BE2C (cell line): ENCODE results near the gene C8A.

Source experiments
- DNase-seq: peaks from one replicate; pipeline ENCODE4 v3.0.0-alpha.2; 2020
- H3K27me3 ChIP-seq: fragments of 250-450 bp; sonication (Bioruptor Pico); 2 replicates; pipeline ENCODE4 v1.5.1; 2020; ENCODE audit warnings: mild to moderate bottlenecking
- H3K36me3 ChIP-seq: fragments of 250-450 bp; sonication (Bioruptor Pico); 2 replicates; pipeline ENCODE4 v1.5.1; 2020; ENCODE audit warnings: mild to moderate bottlenecking
- H3K4me1 ChIP-seq: fragments of 250-450 bp; sonication (Bioruptor Pico); 2 replicates; pipeline ENCODE4 v1.5.1; 2020
- H3K4me3 ChIP-seq: 2 replicates; pipeline ENCODE4 v1.5.1; 2011; ENCODE audit warnings: low read depth, low read length
- H3K9me3 ChIP-seq: fragments of 250-450 bp; sonication (Bioruptor Pico); 2 replicates; pipeline ENCODE4 v1.5.1; 2020
- TF ChIP-seq, protein P1 (sequence below): IDR thresholded peaks from 2 replicates; pipeline ENCODE4 v1.5.1; 2012; ENCODE audit warnings: mild to moderate bottlenecking, low read depth, low read length

C8A gene

DNA sequence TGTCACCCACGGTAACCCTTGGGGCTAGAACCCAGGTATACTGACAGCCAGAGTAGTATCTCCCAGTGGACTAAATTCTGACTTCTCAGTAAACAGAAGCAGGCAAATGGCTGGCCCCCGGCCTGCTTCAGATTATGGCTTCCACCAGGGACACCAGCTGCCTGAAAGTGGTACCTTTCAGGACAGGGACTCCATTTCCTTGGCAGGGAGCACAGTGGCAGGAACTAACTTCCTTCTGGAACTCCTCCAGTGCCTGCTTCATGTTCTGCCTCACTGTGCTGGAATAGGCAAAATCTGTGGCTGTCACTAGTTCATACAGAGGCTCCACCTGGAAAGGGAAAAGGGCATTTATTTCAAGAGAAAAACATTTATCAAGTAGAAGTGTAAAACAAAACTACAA lies 78.6 kb downstream of the C8A start:
- H3K36me3 ChIP-seq, result no peaks in the 10 kb centered on the region
- no peak for DNase-seq
- TF ChIP-seq, protein P1, sequence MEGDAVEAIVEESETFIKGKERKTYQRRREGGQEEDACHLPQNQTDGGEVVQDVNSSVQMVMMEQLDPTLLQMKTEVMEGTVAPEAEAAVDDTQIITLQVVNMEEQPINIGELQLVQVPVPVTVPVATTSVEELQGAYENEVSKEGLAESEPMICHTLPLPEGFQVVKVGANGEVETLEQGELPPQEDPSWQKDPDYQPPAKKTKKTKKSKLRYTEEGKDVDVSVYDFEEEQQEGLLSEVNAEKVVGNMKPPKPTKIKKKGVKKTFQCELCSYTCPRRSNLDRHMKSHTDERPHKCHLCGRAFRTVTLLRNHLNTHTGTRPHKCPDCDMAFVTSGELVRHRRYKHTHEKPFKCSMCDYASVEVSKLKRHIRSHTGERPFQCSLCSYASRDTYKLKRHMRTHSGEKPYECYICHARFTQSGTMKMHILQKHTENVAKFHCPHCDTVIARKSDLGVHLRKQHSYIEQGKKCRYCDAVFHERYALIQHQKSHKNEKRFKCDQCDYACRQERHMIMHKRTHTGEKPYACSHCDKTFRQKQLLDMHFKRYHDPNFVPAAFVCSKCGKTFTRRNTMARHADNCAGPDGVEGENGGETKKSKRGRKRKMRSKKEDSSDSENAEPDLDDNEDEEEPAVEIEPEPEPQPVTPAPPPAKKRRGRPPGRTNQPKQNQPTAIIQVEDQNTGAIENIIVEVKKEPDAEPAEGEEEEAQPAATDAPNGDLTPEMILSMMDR, result no peak
- H3K4me3 ChIP-seq, result no peak overlapping the region
- no peaks in the 10 kb centered on the region for H3K4me1 ChIP-seq
- no peaks in the 10 kb centered on the region for H3K27me3 ChIP-seq
- H3K9me3 ChIP-seq, result no peaks in the 10 kb centered on the region

DNA sequence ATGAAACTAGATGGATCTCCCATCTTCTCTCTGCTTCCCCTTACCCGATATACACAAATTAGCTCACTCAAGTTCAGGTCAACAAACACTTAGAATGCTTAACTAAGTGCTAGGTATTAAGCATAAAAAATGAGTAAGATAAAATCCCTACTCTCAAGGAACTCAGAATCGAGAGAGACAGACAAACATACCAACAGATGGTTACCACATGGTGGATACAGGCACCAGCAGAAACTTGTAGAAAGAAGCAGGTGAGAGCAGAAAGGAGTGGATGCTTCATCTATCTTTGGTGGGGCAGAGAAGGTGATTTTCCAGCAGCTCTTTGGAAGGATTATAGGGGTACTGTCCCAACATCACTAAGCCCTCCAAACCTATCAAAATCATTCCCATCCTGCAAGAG lies 79.0 kb downstream of the C8A start:
- TF ChIP-seq, protein P1, result no peak
- H3K27me3 ChIP-seq, result no peaks in the 10 kb centered on the region
- no peaks in the 10 kb centered on the region for H3K9me3 ChIP-seq
- no peak overlapping the region for H3K4me3 ChIP-seq
- no peaks in the 10 kb centered on the region for H3K36me3 ChIP-seq
- no peak for DNase-seq
- no peaks in the 10 kb centered on the region for H3K4me1 ChIP-seq

DNA sequence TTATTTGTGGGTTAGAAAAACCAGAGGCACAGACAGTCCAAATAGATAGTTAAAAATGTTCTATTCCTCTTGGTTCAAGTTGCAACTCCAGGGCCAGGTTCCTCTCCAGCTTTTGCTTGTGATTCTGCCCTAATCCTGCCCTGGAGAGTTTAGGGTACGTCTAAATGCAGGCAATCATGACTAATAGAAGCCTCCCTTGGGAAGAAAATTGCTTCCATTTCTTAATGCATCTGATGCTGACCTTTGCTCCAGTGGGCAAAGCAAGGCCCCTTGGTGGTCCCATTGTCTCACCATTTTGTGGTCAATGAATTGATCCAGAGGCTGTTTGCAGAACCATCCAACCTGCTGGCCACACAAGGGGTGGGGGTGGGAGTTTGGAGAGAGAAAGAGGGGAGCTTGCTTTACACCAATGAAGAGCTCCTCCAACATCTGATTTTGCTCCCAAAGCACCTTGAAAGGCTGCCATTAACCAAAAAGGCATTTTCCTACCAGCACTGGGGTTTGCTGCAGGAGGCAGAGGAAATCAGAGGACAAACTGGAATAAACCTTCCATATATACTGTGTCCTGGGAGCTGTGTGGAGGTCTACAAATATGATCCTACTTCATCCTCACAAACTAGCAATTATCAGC lies 79.9 kb downstream of the C8A start:
- no peaks in the 10 kb centered on the region for H3K4me1 ChIP-seq
- no peaks in the 10 kb centered on the region for H3K9me3 ChIP-seq
- no peaks in the 10 kb centered on the region for H3K27me3 ChIP-seq
- H3K36me3 ChIP-seq, result no peaks in the 10 kb centered on the region
- H3K4me3 ChIP-seq, result no peak overlapping the region
- DNase-seq, result no peak
- TF ChIP-seq, protein P1, result no peak

DNA sequence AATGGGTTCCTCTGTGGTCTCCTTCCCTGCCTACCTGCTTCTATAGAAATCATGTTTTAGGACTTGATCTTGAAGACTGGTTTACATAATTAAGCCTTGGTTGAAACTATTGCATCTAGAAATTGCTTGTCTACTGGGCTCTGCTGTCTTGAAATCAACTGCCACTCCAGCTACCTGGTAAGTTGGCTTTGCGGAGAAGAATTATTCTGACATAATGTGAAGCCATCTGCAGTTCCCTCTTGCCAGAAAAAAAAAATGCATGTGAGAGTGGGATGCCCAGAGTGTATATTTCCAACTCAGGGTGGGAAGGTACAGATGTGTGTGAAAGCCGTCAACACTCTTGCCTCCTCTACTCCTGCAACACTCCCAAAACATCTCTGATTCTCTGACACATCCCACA lies 84.0 kb downstream of the C8A start:
- TF ChIP-seq, protein P1, result no peak
- H3K9me3 ChIP-seq, result no peaks in the 10 kb centered on the region
- DNase-seq, result no peak

DNA sequence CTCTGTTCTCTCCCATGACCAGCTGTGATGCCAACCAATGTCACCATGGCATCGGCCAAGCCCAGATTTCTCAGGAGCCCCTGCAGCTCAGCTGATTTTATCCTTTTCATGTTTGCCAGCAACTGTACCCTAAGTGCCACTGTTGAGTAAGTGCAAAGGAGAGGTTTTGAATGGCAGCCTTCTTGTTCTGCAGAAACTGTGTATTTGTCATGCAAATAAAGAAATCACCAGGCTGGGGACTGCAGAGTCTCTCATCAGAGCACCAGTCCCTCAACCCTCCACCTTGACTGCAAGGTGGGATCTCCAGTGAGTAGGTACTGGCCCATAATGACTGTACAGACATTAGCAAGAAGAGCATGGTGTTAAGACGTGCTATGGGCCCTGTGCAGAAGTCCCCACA lies 84.6 kb downstream of the C8A start:
- no peaks in the 10 kb centered on the region for H3K9me3 ChIP-seq
- no peaks in the 10 kb centered on the region for H3K27me3 ChIP-seq
- TF ChIP-seq, protein P1, result no peak
- no peak overlapping the region for H3K4me3 ChIP-seq
- no peak for DNase-seq
- H3K4me1 ChIP-seq, result no peaks in the 10 kb centered on the region
- no peaks in the 10 kb centered on the region for H3K36me3 ChIP-seq

More for the DNA sequence above, 84.0 kb downstream of the C8A start:
- no peaks in the 10 kb centered on the region for H3K36me3 ChIP-seq
- H3K27me3 ChIP-seq, result no peaks in the 10 kb centered on the region
- H3K4me3 ChIP-seq, result no peak overlapping the region
- H3K4me1 ChIP-seq, result no peaks in the 10 kb centered on the region

DNA sequence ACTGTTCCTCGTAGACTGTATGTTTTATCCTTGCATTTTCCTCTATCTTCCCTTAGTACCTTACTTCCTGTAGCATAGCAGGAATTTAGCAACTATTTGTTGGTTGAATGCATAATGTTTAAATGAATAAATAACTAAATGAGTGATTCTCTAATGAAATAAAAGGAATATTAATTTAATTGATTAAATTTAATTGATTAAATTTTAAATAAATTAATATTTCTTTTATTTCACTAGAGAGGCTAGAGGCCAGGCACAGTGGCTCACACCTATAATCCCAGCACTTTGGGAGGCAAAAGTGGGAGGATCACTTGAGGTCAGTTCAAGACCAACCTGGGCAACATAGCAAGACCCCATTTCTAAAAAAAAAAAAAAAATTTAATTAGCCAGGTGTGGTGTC lies 85.4 kb downstream of the C8A start:
- TF ChIP-seq, protein P1, result no peak
- H3K27me3 ChIP-seq, result no peaks in the 10 kb centered on the region
- no peaks in the 10 kb centered on the region for H3K36me3 ChIP-seq
- DNase-seq, result no peak
- no peak overlapping the region for H3K4me3 ChIP-seq
- H3K4me1 ChIP-seq, result no peaks in the 10 kb centered on the region
- no peaks in the 10 kb centered on the region for H3K9me3 ChIP-seq
